Memory B cell (primary cell): ENCODE results near the gene NRXN3.

ENCODE experiments used
- ATAC-seq: fragments of 150-1000 bp; cut with Tn5 transposase; 2 replicates; pipeline ENCODE4 v1.10.0; 2021; ENCODE audit warnings: low read depth, mild to moderate bottlenecking, moderate library complexity
- DNase-seq, 2 donors: peaks; one replicate each; pipeline ENCODE4 v3.0.0; 2022; ENCODE audit warnings: low spot score in 2 of 2
- H3K27ac Mint-ChIP-seq: one replicate; pipeline ENCODE4 v1.8.0; 2022; ENCODE audit warnings: mild to moderate bottlenecking, moderate library complexity, mixed read lengths
- H3K27me3 Mint-ChIP-seq: one replicate; pipeline ENCODE4 v1.8.0; 2022; ENCODE audit warnings: mixed read lengths
- H3K36me3 Mint-ChIP-seq: one replicate; pipeline ENCODE4 v1.8.0; 2022; ENCODE audit warnings: mild to moderate bottlenecking, mixed read lengths
- H3K4me1 Mint-ChIP-seq: one replicate; pipeline ENCODE4 v1.8.0; 2022; ENCODE audit warnings: mixed read lengths
- H3K4me3 Mint-ChIP-seq: one replicate; pipeline ENCODE4 v1.8.0; 2022; ENCODE audit warnings: mild to moderate bottlenecking, moderate library complexity, mixed read lengths
- H3K9me3 Mint-ChIP-seq: one replicate; pipeline ENCODE4 v1.8.0; 2022; ENCODE audit warnings: mixed read lengths

The NRXN3 gene

GRCh38 chr14:79791055-79791732 is 1621.0 kb downstream of the NRXN3 start:
- Mint-ChIP-seq H3K27ac (no peak overlapping the region), H3K4me1 (no peaks in the 10 kb centered on the region), H3K9me3 (peaks cover 7% of the 10 kb centered on the region), H3K36me3 (no peaks in the 10 kb centered on the region), H3K27me3 (no peaks in the 10 kb centered on the region), H3K4me3 (no peak overlapping the region)
- ATAC-seq (no peak), DNase-seq (no peak)

GRCh38 chr14:79802093-79802492 is 1631.9 kb downstream of the NRXN3 start:
- Mint-ChIP-seq H3K27ac (no peak overlapping the region), H3K36me3 (no peaks in the 10 kb centered on the region), H3K9me3 (peaks cover 1% of the 10 kb centered on the region), H3K27me3 (no peaks in the 10 kb centered on the region), H3K4me1 (no peaks in the 10 kb centered on the region), H3K4me3 (no peak overlapping the region)
- no peak for ATAC-seq
- no peak for DNase-seq

- DNase-seq (no peak), ATAC-seq (no peak)
- H3K4me3 Mint-ChIP-seq: no peak overlapping the region
- H3K4me1 Mint-ChIP-seq: no peaks in the 10 kb centered on the region
- no peaks in the 10 kb centered on the region for H3K27me3 Mint-ChIP-seq
- H3K36me3 Mint-ChIP-seq: no peaks in the 10 kb centered on the region
- H3K9me3 Mint-ChIP-seq: peaks cover 1% of the 10 kb centered on the region
- H3K27ac Mint-ChIP-seq: no peak overlapping the region
Measured at GRCh38 chr14:79805636-79806035, 1635.5 kb downstream of the NRXN3 start.

DNA sequence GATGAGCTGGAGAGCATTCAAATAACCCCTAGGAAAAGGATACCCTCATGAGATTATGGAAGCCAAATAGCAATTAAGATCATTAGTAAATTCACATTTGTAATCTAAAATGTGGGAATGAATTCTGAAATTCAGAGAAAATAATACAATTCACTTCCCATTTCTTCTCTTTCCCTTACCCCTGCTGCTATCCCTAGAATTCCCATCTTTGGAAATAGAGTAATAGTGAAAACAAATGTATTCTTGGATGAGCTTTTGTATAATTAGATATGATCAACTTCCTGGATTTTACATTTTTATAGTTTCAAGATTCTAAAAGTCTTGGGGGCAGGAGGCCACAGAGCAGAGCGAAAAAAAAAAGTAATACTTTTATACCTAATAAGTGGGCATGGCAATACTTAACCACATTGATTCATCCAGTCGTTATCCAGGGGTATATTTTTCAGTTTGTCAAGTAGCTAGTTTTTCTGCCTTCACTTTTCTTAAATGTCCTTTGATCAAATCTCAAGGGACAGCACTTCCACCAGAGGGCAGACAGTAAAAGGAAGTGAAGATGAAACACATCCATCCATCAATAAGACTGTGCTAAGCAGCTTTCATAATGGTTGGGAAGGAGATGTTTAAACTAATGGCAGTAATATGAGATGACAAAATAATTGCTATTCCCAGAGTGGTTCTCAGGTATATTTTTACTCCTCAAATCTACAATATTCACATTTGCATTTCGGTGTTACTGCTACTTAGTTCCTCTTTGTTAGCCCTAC is 1639.9 kb downstream of the NRXN3 start:
- Mint-ChIP-seq H3K27me3 (no peaks in the 10 kb centered on the region), H3K4me3 (no peak overlapping the region), H3K36me3 (no peaks in the 10 kb centered on the region), H3K27ac (no peak overlapping the region), H3K4me1 (no peaks in the 10 kb centered on the region), H3K9me3 (peaks cover 6% of the 10 kb centered on the region)
- no peak for ATAC-seq
- no peak for DNase-seq

DNA sequence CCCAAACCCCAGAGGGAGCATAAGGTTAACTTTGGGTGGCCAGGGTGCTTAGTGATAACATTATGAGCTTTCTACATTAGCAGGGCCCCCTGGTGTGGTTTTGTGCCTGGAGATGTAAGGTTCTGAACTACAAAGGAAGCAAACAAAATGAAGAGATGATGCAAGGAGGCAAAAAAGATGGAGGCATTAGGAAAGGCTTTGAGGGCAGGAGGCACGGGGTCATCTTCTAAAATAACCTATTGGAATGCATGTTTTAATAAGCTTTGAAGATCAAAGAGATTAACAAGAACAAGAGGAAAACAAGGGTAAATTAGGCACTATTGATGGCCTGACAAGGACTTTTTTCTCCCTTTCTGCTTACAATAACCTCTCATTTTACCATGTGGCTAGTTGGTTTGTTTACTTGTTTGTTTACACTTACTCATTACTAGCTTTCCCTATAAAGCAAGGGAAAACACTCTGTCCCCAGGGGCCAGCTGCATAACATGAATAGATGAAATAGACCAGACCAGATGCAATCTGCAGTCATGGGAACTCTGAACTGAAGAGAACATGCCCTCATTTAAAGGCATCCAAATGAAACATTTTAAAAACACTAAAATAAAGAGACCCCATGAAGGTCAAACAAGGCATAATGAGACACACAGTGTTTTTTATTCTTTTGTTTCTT is 1650.8 kb downstream of the NRXN3 start:
- no peaks in the 10 kb centered on the region for H3K4me1 Mint-ChIP-seq
- no peak for ATAC-seq
- no peak for DNase-seq
- H3K27me3 Mint-ChIP-seq: no peaks in the 10 kb centered on the region
- H3K36me3 Mint-ChIP-seq: no peaks in the 10 kb centered on the region
- peaks cover 3% of the 10 kb centered on the region for H3K9me3 Mint-ChIP-seq
- no peak overlapping the region for H3K4me3 Mint-ChIP-seq
- no peak overlapping the region for H3K27ac Mint-ChIP-seq

GRCh38 chr14:79822034-79822433 is 1651.9 kb downstream of the NRXN3 start:
- Mint-ChIP-seq H3K4me3 (no peak overlapping the region), H3K36me3 (no peaks in the 10 kb centered on the region), H3K9me3 (peaks cover 4% of the 10 kb centered on the region), H3K27ac (no peak overlapping the region), H3K27me3 (no peaks in the 10 kb centered on the region), H3K4me1 (no peaks in the 10 kb centered on the region)
- ATAC-seq: no peak
- DNase-seq: no peak

GRCh38 chr14:79825046-79825521 is 1654.9 kb downstream of the NRXN3 start:
- H3K36me3 Mint-ChIP-seq: no peaks in the 10 kb centered on the region
- no peaks in the 10 kb centered on the region for H3K4me1 Mint-ChIP-seq
- H3K4me3 Mint-ChIP-seq: no peak overlapping the region
- H3K27me3 Mint-ChIP-seq: no peaks in the 10 kb centered on the region
- peaks cover 5% of the 10 kb centered on the region for H3K9me3 Mint-ChIP-seq
- ATAC-seq (no peak), DNase-seq (no peak)
- H3K27ac Mint-ChIP-seq: no peak overlapping the region

DNA sequence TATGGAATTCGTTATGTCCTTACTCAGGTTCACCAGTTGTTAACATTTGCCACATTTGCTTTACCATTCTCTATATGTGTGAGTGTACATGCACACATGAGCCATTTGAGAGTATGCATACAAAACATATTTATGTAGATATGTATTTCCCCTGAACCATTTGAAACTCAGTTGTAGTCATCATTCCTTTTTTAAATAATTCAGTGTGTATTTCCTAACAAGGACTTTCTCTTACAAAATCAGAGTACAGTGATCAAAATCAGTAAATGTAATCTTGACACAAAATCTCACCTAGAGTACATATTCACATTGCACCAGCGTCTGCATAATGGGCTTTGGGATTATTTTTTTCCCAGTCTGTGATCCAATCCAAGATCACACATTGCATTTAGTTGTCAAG is 1656.2 kb downstream of the NRXN3 start:
- no peaks in the 10 kb centered on the region for H3K27me3 Mint-ChIP-seq
- H3K27ac Mint-ChIP-seq: no peak overlapping the region
- DNase-seq: no peak
- H3K36me3 Mint-ChIP-seq: no peaks in the 10 kb centered on the region
- peaks cover 4% of the 10 kb centered on the region for H3K9me3 Mint-ChIP-seq
- no peaks in the 10 kb centered on the region for H3K4me1 Mint-ChIP-seq
- ATAC-seq: no peak
- H3K4me3 Mint-ChIP-seq: no peak overlapping the region

DNA sequence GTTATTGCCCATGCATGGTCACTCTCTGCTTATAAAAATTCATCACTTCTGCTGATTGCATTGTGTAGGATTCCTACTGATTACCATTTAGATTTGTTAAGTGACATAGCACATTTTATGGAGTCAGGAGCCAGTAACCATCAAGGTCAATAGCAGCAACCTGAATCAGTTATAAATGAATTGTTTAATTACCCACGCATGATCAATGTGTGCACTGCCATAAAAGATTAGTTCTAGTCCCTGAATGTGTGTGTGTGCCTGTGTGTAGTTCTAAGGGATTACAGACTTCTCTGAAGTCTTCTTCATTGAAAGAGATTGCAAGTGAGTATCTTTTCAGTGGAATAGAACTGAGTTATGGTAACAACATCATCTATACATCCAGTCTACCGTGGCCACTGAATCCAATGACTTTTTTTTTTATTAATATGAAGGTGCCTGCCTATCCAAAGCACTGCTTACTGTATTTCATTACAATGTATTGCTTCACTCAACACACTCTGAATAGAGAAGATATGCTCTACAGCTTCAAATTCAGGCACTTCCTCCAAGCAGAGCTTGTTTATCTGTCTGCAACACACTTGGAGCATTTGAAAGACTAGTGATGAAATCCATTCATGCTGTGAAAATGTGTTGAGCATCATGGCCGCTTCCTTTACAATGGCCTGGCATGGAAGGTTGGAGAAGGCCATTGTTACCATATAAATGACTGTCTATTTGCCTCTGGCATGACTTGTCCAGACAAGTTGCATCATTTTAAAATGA is 1659.4 kb downstream of the NRXN3 start:
- no peaks in the 10 kb centered on the region for H3K4me1 Mint-ChIP-seq
- no peaks in the 10 kb centered on the region for H3K27me3 Mint-ChIP-seq
- no peak for DNase-seq
- no peak for ATAC-seq
- H3K36me3 Mint-ChIP-seq: no peaks in the 10 kb centered on the region
- peaks cover 4% of the 10 kb centered on the region for H3K9me3 Mint-ChIP-seq
- H3K27ac Mint-ChIP-seq: no peak overlapping the region
- H3K4me3 Mint-ChIP-seq: no peak overlapping the region

- H3K4me1 Mint-ChIP-seq: no peaks in the 10 kb centered on the region
- no peak overlapping the region for H3K4me3 Mint-ChIP-seq
- peaks cover 4% of the 10 kb centered on the region for H3K9me3 Mint-ChIP-seq
- H3K36me3 Mint-ChIP-seq: no peaks in the 10 kb centered on the region
- DNase-seq (no peak), ATAC-seq (no peak)
- no peak overlapping the region for H3K27ac Mint-ChIP-seq
- H3K27me3 Mint-ChIP-seq: no peaks in the 10 kb centered on the region
Measured at GRCh38 chr14:79831195-79831892, 1661.2 kb downstream of the NRXN3 start.

- Mint-ChIP-seq H3K27me3 (no peaks in the 10 kb centered on the region), H3K9me3 (no peaks in the 10 kb centered on the region), H3K4me1 (no peaks in the 10 kb centered on the region), H3K27ac (no peak overlapping the region), H3K36me3 (no peaks in the 10 kb centered on the region), H3K4me3 (no peak overlapping the region)
- DNase-seq (no peak), ATAC-seq (no peak)
Measured at GRCh38 chr14:79833781-79834180, 1663.6 kb downstream of the NRXN3 start.

DNA sequence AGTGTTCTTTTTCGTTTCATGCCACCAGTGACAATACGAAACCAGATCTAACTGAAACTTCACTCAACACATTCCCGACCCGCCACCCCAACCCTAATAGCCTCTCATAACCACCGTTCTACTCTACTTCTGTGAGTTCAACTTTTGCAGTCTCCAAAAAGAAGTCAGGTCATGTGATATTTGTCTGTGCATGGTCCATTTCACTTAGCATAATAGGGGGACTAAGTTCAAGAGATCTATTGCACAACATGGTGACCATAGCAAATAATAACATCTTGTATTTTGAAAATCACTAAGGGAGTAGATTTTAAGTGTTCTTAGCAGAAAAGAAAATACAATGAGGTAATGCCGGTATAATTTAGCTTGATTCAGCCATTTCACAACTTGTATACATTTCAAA is 1664.7 kb downstream of the NRXN3 start:
- Mint-ChIP-seq H3K9me3 (no peaks in the 10 kb centered on the region), H3K27ac (no peak overlapping the region), H3K4me1 (no peaks in the 10 kb centered on the region), H3K36me3 (no peaks in the 10 kb centered on the region), H3K4me3 (no peak overlapping the region), H3K27me3 (no peaks in the 10 kb centered on the region)
- DNase-seq: no peak
- no peak for ATAC-seq

DNA sequence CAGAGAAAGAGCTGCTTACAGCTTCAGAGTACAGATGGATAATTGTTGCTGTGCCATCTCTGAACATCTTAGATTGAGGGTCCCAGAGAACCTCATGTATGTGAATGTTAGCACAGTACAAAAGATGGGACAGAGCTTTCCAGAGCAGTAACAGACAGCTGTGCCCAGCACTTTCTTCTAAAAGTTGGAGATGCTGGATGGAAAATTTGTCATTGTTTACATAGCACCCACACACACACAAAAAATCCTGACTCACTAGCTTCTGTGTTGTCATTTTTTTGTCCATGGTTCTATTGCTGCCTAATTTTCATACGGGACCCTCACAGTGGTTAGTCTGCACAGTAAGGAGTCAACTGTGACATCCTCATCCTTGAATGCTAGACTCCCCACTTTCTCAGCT is 1666.4 kb downstream of the NRXN3 start:
- DNase-seq: no peak

More for the DNA sequence above, 1666.4 kb downstream of the NRXN3 start:
- Mint-ChIP-seq H3K36me3 (no peaks in the 10 kb centered on the region), H3K27ac (no peak overlapping the region), H3K4me3 (no peak overlapping the region), H3K27me3 (no peaks in the 10 kb centered on the region), H3K9me3 (no peaks in the 10 kb centered on the region), H3K4me1 (no peaks in the 10 kb centered on the region)
- no peak for ATAC-seq
